OCI-LY7 (cell line): ENCODE results near the gene CMIP.

ENCODE experiments used
- EZH2phosphoT487 ChIP-seq: fragments of 200-600 bp; sonication (generic); IDR thresholded peaks from 2 replicates; pipeline ENCODE4 v1.6.1; 2018; ENCODE audit warnings: low read depth, borderline replicate concordance, mild to moderate bottlenecking, mixed run types, antibody characterized with exemption, low read length, moderate library complexity, mixed read lengths
- TF ChIP-seq, protein P1 (sequence below): fragments of 200-600 bp; sonication (generic); conservative IDR thresholded peaks from 2 replicates; pipeline ENCODE4 v1.5.1; 2014; ENCODE audit warnings: mild to moderate bottlenecking, antibody characterized with exemption, low read length, moderate library complexity, mixed read lengths

DNA sequence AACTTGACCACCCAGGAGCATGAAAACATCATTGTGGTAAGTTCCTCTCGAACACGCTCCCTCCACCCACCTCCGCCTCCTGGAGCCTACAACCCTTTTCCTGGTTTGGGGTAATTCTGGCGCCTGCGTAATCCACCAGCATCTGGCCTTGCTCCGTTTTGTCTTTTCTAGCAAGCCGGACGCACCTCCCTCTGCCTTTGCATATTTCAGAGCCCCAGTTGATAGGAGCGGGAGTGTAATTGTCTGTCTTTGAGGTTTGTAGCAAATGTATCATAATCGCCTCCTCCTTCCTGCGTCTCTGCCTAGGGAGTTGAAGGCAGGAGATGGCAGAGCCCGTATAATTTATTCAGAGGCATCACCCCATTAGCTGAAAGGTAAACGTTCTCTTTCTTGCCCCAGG is 213.2 kb downstream of the CMIP start:
- TF ChIP-seq, protein P1, sequence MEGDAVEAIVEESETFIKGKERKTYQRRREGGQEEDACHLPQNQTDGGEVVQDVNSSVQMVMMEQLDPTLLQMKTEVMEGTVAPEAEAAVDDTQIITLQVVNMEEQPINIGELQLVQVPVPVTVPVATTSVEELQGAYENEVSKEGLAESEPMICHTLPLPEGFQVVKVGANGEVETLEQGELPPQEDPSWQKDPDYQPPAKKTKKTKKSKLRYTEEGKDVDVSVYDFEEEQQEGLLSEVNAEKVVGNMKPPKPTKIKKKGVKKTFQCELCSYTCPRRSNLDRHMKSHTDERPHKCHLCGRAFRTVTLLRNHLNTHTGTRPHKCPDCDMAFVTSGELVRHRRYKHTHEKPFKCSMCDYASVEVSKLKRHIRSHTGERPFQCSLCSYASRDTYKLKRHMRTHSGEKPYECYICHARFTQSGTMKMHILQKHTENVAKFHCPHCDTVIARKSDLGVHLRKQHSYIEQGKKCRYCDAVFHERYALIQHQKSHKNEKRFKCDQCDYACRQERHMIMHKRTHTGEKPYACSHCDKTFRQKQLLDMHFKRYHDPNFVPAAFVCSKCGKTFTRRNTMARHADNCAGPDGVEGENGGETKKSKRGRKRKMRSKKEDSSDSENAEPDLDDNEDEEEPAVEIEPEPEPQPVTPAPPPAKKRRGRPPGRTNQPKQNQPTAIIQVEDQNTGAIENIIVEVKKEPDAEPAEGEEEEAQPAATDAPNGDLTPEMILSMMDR: no peak
- TF ChIP-seq EZH2phosphoT487: no peak
